GM06990 (cell line): Measurements from ENCODE around the gene UFD1.

Source experiments
- DNase-seq: peaks from one replicate; pipeline ENCODE4 v3.0.0-alpha.2; 2011; ENCODE audit not compliant: insufficient read length; ENCODE audit errors: extremely low read depth
- H3K27me3 ChIP-seq: replicated peaks from 2 replicates; pipeline ENCODE4 v1.6.0; 2011; ENCODE audit warnings: low read length; ENCODE audit not compliant: control insufficient read depth, insufficient read depth
- H3K36me3 ChIP-seq: 2 replicates; pipeline ENCODE4 v1.5.1; 2011; ENCODE audit warnings: low read length; ENCODE audit not compliant: control insufficient read depth, insufficient read depth
- H3K4me3 ChIP-seq: replicated peaks from 2 replicates; pipeline ENCODE4 v1.5.1; 2011; ENCODE audit warnings: low read depth, mild to moderate bottlenecking, control low read depth, low read length
- CTCF ChIP-seq: IDR thresholded peaks from 2 replicates; pipeline ENCODE4 v1.5.1; 2011; ENCODE audit warnings: low read length, control low read depth, mild to moderate bottlenecking, inconsistent platforms; ENCODE audit not compliant: insufficient read depth, poor library complexity, severe bottlenecking

UFD1 gene

GRCh38 chr22:19466848-19467752, 11.9 kb downstream of the UFD1 start:
- no peak for TF ChIP-seq CTCF
- no peak for DNase-seq
- Histone ChIP-seq H3K27me3 (no peaks in the 10 kb centered on the region), H3K36me3 (peaks cover 57% of the 10 kb centered on the region), H3K4me3 (no peak overlapping the region)

GRCh38 chr22:19466126-19466716, 12.8 kb downstream of the UFD1 start:
- no peak for TF ChIP-seq CTCF
- H3K36me3 ChIP-seq: peaks cover 50% of the 10 kb centered on the region
- no peak overlapping the region for H3K4me3 ChIP-seq
- no peak for DNase-seq
- H3K27me3 ChIP-seq: no peaks in the 10 kb centered on the region

GRCh38 chr22:19464975-19465374, 14.0 kb downstream of the UFD1 start:
- Histone ChIP-seq H3K27me3 (no peaks in the 10 kb centered on the region), H3K4me3 (no peak overlapping the region), H3K36me3 (peaks cover 43% of the 10 kb centered on the region)
- no peak for TF ChIP-seq CTCF
- DNase-seq: no peak

- no peak for TF ChIP-seq CTCF
- no peaks in the 10 kb centered on the region for H3K27me3 ChIP-seq
- peaks cover 39% of the 10 kb centered on the region for H3K36me3 ChIP-seq
These were observed 14.4 kb downstream of the UFD1 start for GRCh38 chr22:19464546-19464945.

GRCh38 chr22:19463491-19464469, 15.2 kb downstream of the UFD1 start:
- peaks cover 31% of the 10 kb centered on the region for H3K36me3 ChIP-seq
- no peaks in the 10 kb centered on the region for H3K27me3 ChIP-seq
- DNase-seq: no peak
- H3K4me3 ChIP-seq: no peak overlapping the region
- no peak for TF ChIP-seq CTCF

More at GRCh38 chr22:19464546-19464945, 14.4 kb downstream of the UFD1 start:
- DNase-seq: no peak
- no peak overlapping the region for H3K4me3 ChIP-seq
